ENCODE data around the gene EFCC1. TPM values are rescaled to one million over a fixed set of nuclear protein-coding genes. Genes with fewer than 3 reads are reported as not detected.
A peak's percentile ranks its signal among the peaks of the same experiment; 100 is the strongest.

The EFCC1 gene
- total RNA-seq, 1 experiment from 2014 or later = 1.0 TPM

GRCh38 chr3:129003578-129004112 lies 2.5 kb downstream of the EFCC1 start (continued):
- TF ChIP-seq, protein P1, sequence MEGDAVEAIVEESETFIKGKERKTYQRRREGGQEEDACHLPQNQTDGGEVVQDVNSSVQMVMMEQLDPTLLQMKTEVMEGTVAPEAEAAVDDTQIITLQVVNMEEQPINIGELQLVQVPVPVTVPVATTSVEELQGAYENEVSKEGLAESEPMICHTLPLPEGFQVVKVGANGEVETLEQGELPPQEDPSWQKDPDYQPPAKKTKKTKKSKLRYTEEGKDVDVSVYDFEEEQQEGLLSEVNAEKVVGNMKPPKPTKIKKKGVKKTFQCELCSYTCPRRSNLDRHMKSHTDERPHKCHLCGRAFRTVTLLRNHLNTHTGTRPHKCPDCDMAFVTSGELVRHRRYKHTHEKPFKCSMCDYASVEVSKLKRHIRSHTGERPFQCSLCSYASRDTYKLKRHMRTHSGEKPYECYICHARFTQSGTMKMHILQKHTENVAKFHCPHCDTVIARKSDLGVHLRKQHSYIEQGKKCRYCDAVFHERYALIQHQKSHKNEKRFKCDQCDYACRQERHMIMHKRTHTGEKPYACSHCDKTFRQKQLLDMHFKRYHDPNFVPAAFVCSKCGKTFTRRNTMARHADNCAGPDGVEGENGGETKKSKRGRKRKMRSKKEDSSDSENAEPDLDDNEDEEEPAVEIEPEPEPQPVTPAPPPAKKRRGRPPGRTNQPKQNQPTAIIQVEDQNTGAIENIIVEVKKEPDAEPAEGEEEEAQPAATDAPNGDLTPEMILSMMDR (IDR thresholded peaks at IDR 0.05 in 2 of 3, conservative IDR thresholded peaks at IDR 0.05 in 1 of 3; ENCODE audit: borderline replicate concordance in 1 of 3, insufficient read depth in 1 of 3, low read depth in 2 of 3, low read length in 2 of 3) = 0 out of 6 replicates have a peak, but pooled peaks of 2 of the 3 experiments have one; percentile 16 to 17
- TF ChIP-seq ZFX (IDR thresholded peaks at IDR 0.05) = peak; percentile 98
- peak; percentile 40 for TF ChIP-seq TCF7L2 (IDR thresholded peaks at IDR 0.05; ENCODE audit: borderline replicate concordance, extremely low read depth, insufficient read depth, insufficient read length)

DNA sequence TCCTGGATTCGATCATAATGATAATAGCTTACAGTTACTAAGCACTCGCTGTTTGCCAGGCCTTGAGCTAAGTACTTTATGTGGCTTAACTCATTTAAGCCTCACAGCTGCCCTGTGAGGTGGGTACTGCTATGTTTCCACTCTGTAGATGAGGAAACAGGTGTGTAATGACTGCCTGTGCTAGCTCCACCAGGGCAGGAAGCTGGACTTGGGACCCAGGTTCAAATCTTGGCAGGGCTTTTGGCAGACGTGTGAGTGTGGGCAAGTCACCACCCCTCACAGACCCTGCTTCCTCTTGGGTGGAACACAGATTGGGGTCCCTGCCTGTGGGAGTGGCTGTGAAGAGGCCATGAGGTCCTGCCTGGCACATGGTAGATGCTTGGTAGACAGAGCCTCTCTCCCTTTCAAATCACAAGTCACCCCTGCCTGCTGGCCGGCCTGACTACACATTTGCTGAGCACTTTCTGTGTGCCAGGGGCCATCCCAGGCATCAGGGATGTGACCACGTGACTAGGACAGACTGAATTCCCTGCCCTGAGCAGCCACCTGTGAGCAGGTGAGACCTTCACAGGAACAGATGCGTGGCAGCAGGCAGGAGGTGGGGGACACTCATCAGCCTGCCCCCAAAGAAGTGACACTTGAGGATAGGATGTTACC lies 3.7 kb downstream of the EFCC1 start:
- ChIA-PET CTCF (interaction anchor here (1.2 kb wide), 1 partner anchor 245 kb away, joined by 6 read pairs; the partner anchor contains the start of gene COPG1), POLR2A (interaction anchor here (0.6 to 1.5 kb wide), 3 partner anchors 11 to 347 kb away, joined by 4 to 6 read pairs (median 5); no protein-coding TSS in a partner anchor), RAD21 (ENCODE audit: low non-redundant PET in 1 of 2, low total read pairs in 2 of 2, uncharacterized antibody in 2 of 2, unreplicated experiment in 2 of 2) (no interaction called here)
- Histone ChIP-seq H3K4me2 (ENCODE audit: low read length) (no peak overlapping the region), H3K79me2 (ENCODE audit: insufficient read depth, low read length) (no peaks in the 10 kb centered on the region), H3K4me1 (ENCODE audit: control insufficient read depth in 1 of 2, insufficient read depth in 2 of 2, low read length in 2 of 2) (peaks cover 11 to 18% of the 10 kb centered on the region in 2 experiments; a peak in 3 of 4 replicates), H3K9me3 (ENCODE audit: control insufficient read depth in 1 of 2, insufficient read depth in 1 of 2, low read depth in 1 of 2, low read length in 2 of 2) (no peaks in the 10 kb centered on the region), H4K20me1 (ENCODE audit: insufficient read depth) (no peaks in the 10 kb centered on the region), H3K27ac (ENCODE audit: low read depth, low read length) (no peak overlapping the region), H2AFZ (ENCODE audit: low read depth, low read length, poor library complexity, severe bottlenecking) (no peak overlapping the region), H3K9me2 (ENCODE audit: insufficient read depth) (no peaks in the 10 kb centered on the region), H3K27me3 (ENCODE audit: insufficient read depth, low read length) (no peaks in the 10 kb centered on the region), H3K9ac (ENCODE audit: low read length) (no peak overlapping the region), H3K4me3 (replicated peaks in 1 of 2; ENCODE audit: low read depth in 1 of 2, low read length in 2 of 2) (no peak overlapping the region), H3K36me3 (ENCODE audit: control insufficient read depth in 1 of 2, insufficient read depth in 2 of 2, low read length in 2 of 2) (no peaks in the 10 kb centered on the region)
- DNase-seq (ENCODE audit: low read depth, low spot score) = no peak
- no peak for ATAC-seq
- intact Hi-C loops (cut with micrococcal nuclease) = no loop called here
- no TSS peak for BruUV-seq (replicated peaks)
- no peak for TF ChIP-seq EGR1 (IDR thresholded peaks at IDR 0.05; ENCODE audit: low read depth)
- TF ChIP-seq, protein P2, sequence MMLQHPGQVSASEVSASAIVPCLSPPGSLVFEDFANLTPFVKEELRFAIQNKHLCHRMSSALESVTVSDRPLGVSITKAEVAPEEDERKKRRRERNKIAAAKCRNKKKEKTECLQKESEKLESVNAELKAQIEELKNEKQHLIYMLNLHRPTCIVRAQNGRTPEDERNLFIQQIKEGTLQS (IDR thresholded peaks at IDR 0.05) = no peak
- TF ChIP-seq, protein P3, sequence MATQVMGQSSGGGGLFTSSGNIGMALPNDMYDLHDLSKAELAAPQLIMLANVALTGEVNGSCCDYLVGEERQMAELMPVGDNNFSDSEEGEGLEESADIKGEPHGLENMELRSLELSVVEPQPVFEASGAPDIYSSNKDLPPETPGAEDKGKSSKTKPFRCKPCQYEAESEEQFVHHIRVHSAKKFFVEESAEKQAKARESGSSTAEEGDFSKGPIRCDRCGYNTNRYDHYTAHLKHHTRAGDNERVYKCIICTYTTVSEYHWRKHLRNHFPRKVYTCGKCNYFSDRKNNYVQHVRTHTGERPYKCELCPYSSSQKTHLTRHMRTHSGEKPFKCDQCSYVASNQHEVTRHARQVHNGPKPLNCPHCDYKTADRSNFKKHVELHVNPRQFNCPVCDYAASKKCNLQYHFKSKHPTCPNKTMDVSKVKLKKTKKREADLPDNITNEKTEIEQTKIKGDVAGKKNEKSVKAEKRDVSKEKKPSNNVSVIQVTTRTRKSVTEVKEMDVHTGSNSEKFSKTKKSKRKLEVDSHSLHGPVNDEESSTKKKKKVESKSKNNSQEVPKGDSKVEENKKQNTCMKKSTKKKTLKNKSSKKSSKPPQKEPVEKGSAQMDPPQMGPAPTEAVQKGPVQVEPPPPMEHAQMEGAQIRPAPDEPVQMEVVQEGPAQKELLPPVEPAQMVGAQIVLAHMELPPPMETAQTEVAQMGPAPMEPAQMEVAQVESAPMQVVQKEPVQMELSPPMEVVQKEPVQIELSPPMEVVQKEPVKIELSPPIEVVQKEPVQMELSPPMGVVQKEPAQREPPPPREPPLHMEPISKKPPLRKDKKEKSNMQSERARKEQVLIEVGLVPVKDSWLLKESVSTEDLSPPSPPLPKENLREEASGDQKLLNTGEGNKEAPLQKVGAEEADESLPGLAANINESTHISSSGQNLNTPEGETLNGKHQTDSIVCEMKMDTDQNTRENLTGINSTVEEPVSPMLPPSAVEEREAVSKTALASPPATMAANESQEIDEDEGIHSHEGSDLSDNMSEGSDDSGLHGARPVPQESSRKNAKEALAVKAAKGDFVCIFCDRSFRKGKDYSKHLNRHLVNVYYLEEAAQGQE (IDR thresholded peaks at IDR 0.05; ENCODE audit: low read depth) = no peak
- TF ChIP-seq CBX3 (IDR thresholded peaks at IDR 0.05; ENCODE audit: low read depth) = no peak
- no peak for TF ChIP-seq TCF7L2 (IDR thresholded peaks at IDR 0.05; ENCODE audit: borderline replicate concordance, extremely low read depth, insufficient read depth, insufficient read length)
- TF ChIP-seq EZH2phosphoT487 (IDR thresholded peaks at IDR 0.05; ENCODE audit: borderline replicate concordance) = no peak
- no peak for TF ChIP-seq ELF1 (IDR thresholded peaks at IDR 0.05; ENCODE audit: borderline replicate concordance, low read depth)
- TF ChIP-seq POLR2AphosphoS5 (IDR thresholded peaks at IDR 0.05; ENCODE audit: low read depth, low read length) = no peak
- TF ChIP-seq FOSL1 (IDR thresholded peaks at IDR 0.05; ENCODE audit: low read depth) = no peak
- TF ChIP-seq SIN3A (IDR thresholded peaks at IDR 0.05; ENCODE audit: low read depth) = no peak
- TF ChIP-seq ZFX (IDR thresholded peaks at IDR 0.05) = no peak
- TF ChIP-seq JUND (IDR thresholded peaks at IDR 0.05) = no peak
- TF ChIP-seq, protein P1 (IDR thresholded peaks at IDR 0.05 in 2 of 3, conservative IDR thresholded peaks at IDR 0.05 in 1 of 3; ENCODE audit: borderline replicate concordance in 1 of 3, insufficient read depth in 1 of 3, low read depth in 2 of 3, low read length in 2 of 3) = no peak
- TF ChIP-seq, protein P4, sequence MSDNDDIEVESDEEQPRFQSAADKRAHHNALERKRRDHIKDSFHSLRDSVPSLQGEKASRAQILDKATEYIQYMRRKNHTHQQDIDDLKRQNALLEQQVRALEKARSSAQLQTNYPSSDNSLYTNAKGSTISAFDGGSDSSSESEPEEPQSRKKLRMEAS (IDR thresholded peaks at IDR 0.05) = no peak
- TF ChIP-seq POLR2A (IDR thresholded peaks at IDR 0.05; ENCODE audit: borderline replicate concordance, extremely low read depth, insufficient read depth, insufficient read length) = no peak
